Panc1 (cell line): ENCODE measurements around the gene CDK4. TPM values are rescaled to one million over a fixed set of nuclear protein-coding genes. Genes with fewer than 3 reads are reported as not detected.

Source experiments
- ATAC-seq: fragments of 200-7000 bp; cut with Tn5 transposase; 2 replicates; pipeline ENCODE4 v1.9.1; 2020; ENCODE audit warnings: mild to moderate bottlenecking, moderate library complexity
- BruUV-seq: library from RNA; stranded (reverse); fragments of 400-500 nt; replicated peaks from 2 replicates; lab custom pipeline; 2021; lab: Mats Ljungman, UMichigan
- CTCF ChIA-PET: fragments of 300-600 bp; sonication (Branson Sonifier 250); formaldehyde crosslinking; loops from one replicate; lab custom pipeline; 2022; ENCODE audit warnings: antibody characterized with exemption; lab: Charles Lee
- POLR2A ChIA-PET: fragments of 300-600 bp; sonication (Branson Sonifier 250); formaldehyde crosslinking; loops from one replicate; lab custom pipeline; 2022; ENCODE audit warnings: antibody characterized with exemption; lab: Charles Lee
- DNase-seq: peaks from one replicate; pipeline ENCODE4 v3.0.0-alpha.2; 2010; ENCODE audit warnings: low read depth, low spot score
- H3K27ac ChIP-seq: 2 replicates; pipeline ENCODE4 v1.5.1; 2011; ENCODE audit warnings: mild to moderate bottlenecking, low read length, inconsistent platforms
- H3K27me3 ChIP-seq: fragments of 200-500 bp; sonication (Bioruptor generic); 2 replicates; pipeline ENCODE4 v1.6.0; 2014; ENCODE audit warnings: low read length, inconsistent platforms; ENCODE audit not compliant: control insufficient read depth, insufficient read depth
- H3K36me3 ChIP-seq: fragments of 200-500 bp; sonication (Bioruptor generic); 2 replicates; pipeline ENCODE4 v1.5.1; 2014; ENCODE audit warnings: inconsistent platforms, mild to moderate bottlenecking, low read length, moderate library complexity; ENCODE audit not compliant: control insufficient read depth, insufficient read depth
- H3K4me1 ChIP-seq: 2 replicates; pipeline ENCODE4 v1.5.1; 2011; ENCODE audit warnings: inconsistent platforms, mild to moderate bottlenecking, low read length, moderate library complexity; ENCODE audit not compliant: control insufficient read depth, insufficient read depth
- H3K4me3 ChIP-seq, 2 experiments: 2 replicates each; pipeline ENCODE4 v1.5.1; 2011 to 2012; ENCODE audit warnings: low read depth in 2 of 2, low read length in 2 of 2, mild to moderate bottlenecking in 2 of 2, inconsistent platforms in 1 of 2, moderate library complexity in 1 of 2
- H3K9me3 ChIP-seq: fragments of 200-500 bp; sonication (Bioruptor generic); 2 replicates; pipeline ENCODE4 v1.5.1; 2014; ENCODE audit warnings: low read depth, mild to moderate bottlenecking, inconsistent platforms, low read length, moderate library complexity; ENCODE audit not compliant: control insufficient read depth, insufficient read depth
- CTCF ChIP-seq: fragments of 450-650 bp; IDR thresholded peaks from 2 replicates; pipeline ENCODE4 v1.5.1; 2017; ENCODE audit warnings: mild to moderate bottlenecking
- POLR2AphosphoS5 ChIP-seq: IDR thresholded peaks from 2 replicates; pipeline ENCODE4 v1.6.1; 2012; ENCODE audit warnings: mild to moderate bottlenecking, low read depth, low read length, moderate library complexity
- SIN3A ChIP-seq: IDR thresholded peaks from 2 replicates; pipeline ENCODE4 v1.6.1; 2012; ENCODE audit warnings: low read depth, mild to moderate bottlenecking, low read length, moderate library complexity, borderline replicate concordance; ENCODE audit not compliant: insufficient read depth
- TCF7L2 ChIP-seq: IDR thresholded peaks from 2 replicates; pipeline ENCODE4 v1.6.1; 2011; ENCODE audit warnings: mild to moderate bottlenecking, low read depth, low read length, inconsistent platforms
- in situ Hi-C: cut with HindIII; loops from 2 replicates; pipeline ENCODE4 v1.10.0; 2016; ENCODE audit warnings: low sequenced_read_pairs, low pct_unique_long_range_greater_than_20kb
- intact Hi-C: fragments of 100-400 bp; cut with micrococcal nuclease; formaldehyde crosslinking; loops from one replicate; pipeline ENCODE4 v1.10.0; 2022; ENCODE audit not compliant: unreplicated experiment
- total RNA-seq: library from RNA; stranded (reverse); gene quantifications from one replicate; pipeline ENCODE4 v1.2.1, GENCODE V29; 2021; ENCODE audit not compliant: unreplicated experiment
- TF ChIP-seq, protein P1 (sequence below), 2 experiments: IDR thresholded peaks; 2 replicates each; pipeline ENCODE4 v1.6.1; 2011 to 2012; ENCODE audit warnings: low read depth in 2 of 2, control low read depth in 1 of 2, low read length in 1 of 2, mild to moderate bottlenecking in 1 of 2, moderate library complexity in 1 of 2; ENCODE audit not compliant: insufficient read depth in 1 of 2

The CDK4 gene
- total RNA-seq, 1 experiment from 2014 or later: 201 TPM

GRCh38 chr12:57753756-57754337 lies 1.7 kb upstream of the CDK4 start:
- intact Hi-C loops: no loop called here
- CTCF ChIA-PET: no interaction called here
- DNase-seq (no peak), ATAC-seq (no peak)
- POLR2A ChIA-PET: no interaction called here
- Histone ChIP-seq H3K27ac (no peak overlapping the region), H3K4me1 (peaks cover 14% of the 10 kb centered on the region), H3K27me3 (peaks cover 9% of the 10 kb centered on the region), H3K36me3 (peaks cover 11% of the 10 kb centered on the region), H3K4me3 (0 out of 4 replicates have a peak overlapping the region, but pooled peaks of 1 of the 2 experiments have one; percentile 55), H3K9me3 (no peaks in the 10 kb centered on the region)
- no TSS peak for BruUV-seq
- TF ChIP-seq SIN3A (no peak), TCF7L2 (no peak), CTCF (no peak), POLR2AphosphoS5 (no peak)
- TF ChIP-seq, protein P1, sequence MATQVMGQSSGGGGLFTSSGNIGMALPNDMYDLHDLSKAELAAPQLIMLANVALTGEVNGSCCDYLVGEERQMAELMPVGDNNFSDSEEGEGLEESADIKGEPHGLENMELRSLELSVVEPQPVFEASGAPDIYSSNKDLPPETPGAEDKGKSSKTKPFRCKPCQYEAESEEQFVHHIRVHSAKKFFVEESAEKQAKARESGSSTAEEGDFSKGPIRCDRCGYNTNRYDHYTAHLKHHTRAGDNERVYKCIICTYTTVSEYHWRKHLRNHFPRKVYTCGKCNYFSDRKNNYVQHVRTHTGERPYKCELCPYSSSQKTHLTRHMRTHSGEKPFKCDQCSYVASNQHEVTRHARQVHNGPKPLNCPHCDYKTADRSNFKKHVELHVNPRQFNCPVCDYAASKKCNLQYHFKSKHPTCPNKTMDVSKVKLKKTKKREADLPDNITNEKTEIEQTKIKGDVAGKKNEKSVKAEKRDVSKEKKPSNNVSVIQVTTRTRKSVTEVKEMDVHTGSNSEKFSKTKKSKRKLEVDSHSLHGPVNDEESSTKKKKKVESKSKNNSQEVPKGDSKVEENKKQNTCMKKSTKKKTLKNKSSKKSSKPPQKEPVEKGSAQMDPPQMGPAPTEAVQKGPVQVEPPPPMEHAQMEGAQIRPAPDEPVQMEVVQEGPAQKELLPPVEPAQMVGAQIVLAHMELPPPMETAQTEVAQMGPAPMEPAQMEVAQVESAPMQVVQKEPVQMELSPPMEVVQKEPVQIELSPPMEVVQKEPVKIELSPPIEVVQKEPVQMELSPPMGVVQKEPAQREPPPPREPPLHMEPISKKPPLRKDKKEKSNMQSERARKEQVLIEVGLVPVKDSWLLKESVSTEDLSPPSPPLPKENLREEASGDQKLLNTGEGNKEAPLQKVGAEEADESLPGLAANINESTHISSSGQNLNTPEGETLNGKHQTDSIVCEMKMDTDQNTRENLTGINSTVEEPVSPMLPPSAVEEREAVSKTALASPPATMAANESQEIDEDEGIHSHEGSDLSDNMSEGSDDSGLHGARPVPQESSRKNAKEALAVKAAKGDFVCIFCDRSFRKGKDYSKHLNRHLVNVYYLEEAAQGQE (IDR thresholded peaks at IDR 0.05; ENCODE audit: insufficient read depth in 1 of 2, low read depth in 2 of 2, low read length in 1 of 2): no peak
- in situ Hi-C loops: no loop called here

DNA sequence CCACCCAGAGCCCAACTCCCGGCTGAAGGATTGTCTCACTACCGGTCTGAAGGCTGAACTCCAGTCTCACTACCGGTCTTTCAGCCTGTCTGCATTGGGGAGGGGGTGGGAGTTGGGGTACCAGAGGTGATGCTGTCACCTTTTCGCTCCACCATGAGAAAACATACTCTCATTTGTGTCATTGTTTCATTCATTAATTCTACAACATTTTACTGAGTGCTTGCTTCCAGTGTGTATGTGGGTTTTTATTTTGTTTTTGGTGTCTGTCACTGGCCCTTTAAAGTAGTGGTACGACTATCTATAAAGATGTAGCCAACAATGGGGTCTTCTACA lies 524 bp upstream of the CDK4 start:
- intact Hi-C loops (no loop called here), in situ Hi-C loops (no loop called here)
- Histone ChIP-seq H3K4me1 (peaks cover 14% of the 10 kb centered on the region), H3K4me3 (peak overlapping the region; percentile 85 to 98), H3K36me3 (peaks cover 18% of the 10 kb centered on the region), H3K27ac (peak overlapping the region; percentile 74), H3K9me3 (no peaks in the 10 kb centered on the region), H3K27me3 (peaks cover 9% of the 10 kb centered on the region)
- TF ChIP-seq SIN3A: no peak
- TF ChIP-seq TCF7L2: no peak
- no peak for TF ChIP-seq POLR2AphosphoS5
- TF ChIP-seq, protein P1 (IDR thresholded peaks at IDR 0.05; ENCODE audit: insufficient read depth in 1 of 2, low read depth in 2 of 2, low read length in 1 of 2): no peak
- no peak for TF ChIP-seq CTCF
- ATAC-seq: no peak
- ChIA-PET CTCF (no interaction called here), POLR2A (interaction anchor here (0.5 kb wide), 1 partner anchor 1924 kb away, joined by 12 read pairs; no protein-coding TSS in a partner anchor)
- no TSS peak for BruUV-seq
- DNase-seq: no peak
